Neural cell (in vitro differentiated cells): ENCODE data around the gene PODXL2. TPM values are rescaled to one million over a fixed set of nuclear protein-coding genes. Genes with fewer than 3 reads are reported as not detected.

Experiments used
- H2AFZ ChIP-seq: fragments of 200-600, 300-800 bp; sonication (generic), shearing (Covaris generic); 2 replicates; pipeline ENCODE4 v1.6.0; 2014; ENCODE audit warnings: low read depth, mild to moderate bottlenecking, antibody characterized with exemption, low read length, moderate library complexity
- H3F3A ChIP-seq: fragments of 200-600 bp; shearing (Covaris generic); 2 replicates; pipeline ENCODE4 v1.6.1; 2016; ENCODE audit warnings: mild to moderate bottlenecking, moderate library complexity, mixed read lengths, antibody characterized with exemption, low read length; ENCODE audit not compliant: insufficient read depth, poor library complexity, severe bottlenecking
- H3K27ac ChIP-seq: fragments of 200-600, 300-800 bp; sonication (generic), shearing (Covaris generic); 2 replicates; pipeline ENCODE4 v1.5.1; 2014; ENCODE audit warnings: mild to moderate bottlenecking, low read length, moderate library complexity
- H3K27me3 ChIP-seq: fragments of 300-800, 200-600 bp; sonication (generic), shearing (Covaris generic); 2 replicates; pipeline ENCODE4 v1.6.0; 2014; ENCODE audit warnings: mild to moderate bottlenecking, low read depth, low read length, moderate library complexity; ENCODE audit not compliant: insufficient read depth
- H3K36me3 ChIP-seq: fragments of 300-800, 200-600 bp; sonication (generic), shearing (Covaris generic); 2 replicates; pipeline ENCODE4 v1.5.1; 2014; ENCODE audit warnings: mild to moderate bottlenecking, antibody characterized with exemption, low read length, moderate library complexity; ENCODE audit not compliant: insufficient read depth
- H3K4me2 ChIP-seq: fragments of 300-800, 200-600 bp; sonication (generic), shearing (Covaris generic); 2 replicates; pipeline ENCODE4 v1.6.0; 2014; ENCODE audit warnings: mild to moderate bottlenecking, low read length
- H3K4me3 ChIP-seq: fragments of 300-800, 200-600 bp; sonication (generic), shearing (Covaris generic); 2 replicates; pipeline ENCODE4 v1.5.1; 2014; ENCODE audit warnings: mild to moderate bottlenecking, low read length, moderate library complexity
- H3K79me2 ChIP-seq: fragments of 200-600 bp; shearing (Covaris generic); replicated peaks from 2 replicates; pipeline ENCODE4 v1.6.0; 2014; ENCODE audit warnings: mild to moderate bottlenecking, low read length, moderate library complexity; ENCODE audit not compliant: insufficient read depth
- H3K9ac ChIP-seq: fragments of 300-800, 200-600 bp; sonication (generic), shearing (Covaris generic); 2 replicates; pipeline ENCODE4 v1.6.1; 2016; ENCODE audit warnings: mild to moderate bottlenecking, low read length, mixed read lengths
- H3K9me2 ChIP-seq: fragments of 200-600 bp; shearing (Covaris generic); 2 replicates; pipeline ENCODE4 v1.6.1; 2016; ENCODE audit warnings: mild to moderate bottlenecking, low read length, mixed read lengths; ENCODE audit not compliant: insufficient read depth
- H3K9me3 ChIP-seq: fragments of 200-600, 300-800 bp; sonication (generic), shearing (Covaris generic); 2 replicates; pipeline ENCODE4 v1.6.1; 2016; ENCODE audit warnings: mild to moderate bottlenecking, mixed run types, low read length, moderate library complexity, mixed read lengths
- H4K20me1 ChIP-seq: fragments of 200-600 bp; shearing (Covaris generic); 2 replicates; pipeline ENCODE4 v1.6.1; 2016; ENCODE audit warnings: mild to moderate bottlenecking, mixed run types; ENCODE audit not compliant: insufficient read depth
- CTCF ChIP-seq: fragments of 450-650 bp; IDR thresholded peaks from 2 replicates; pipeline ENCODE4 v1.5.1; 2014; ENCODE audit warnings: antibody characterized with exemption, mild to moderate bottlenecking, moderate library complexity; ENCODE audit not compliant: poor library complexity, severe bottlenecking
- EP300 ChIP-seq: fragments of 450-650 bp; conservative IDR thresholded peaks from 2 replicates; pipeline ENCODE4 v1.6.1; 2014; ENCODE audit warnings: antibody characterized with exemption, mild to moderate bottlenecking, moderate library complexity; ENCODE audit not compliant: poor library complexity, severe bottlenecking
- EZH2 ChIP-seq: fragments of 200-600, 300-800 bp; shearing (Covaris generic), sonication (generic); IDR thresholded peaks from 2 replicates; pipeline ENCODE4 v1.6.1; 2014; ENCODE audit warnings: antibody characterized with exemption, low read length, borderline replicate concordance, mild to moderate bottlenecking; ENCODE audit not compliant: insufficient read depth, poor library complexity, severe bottlenecking
- MXI1 ChIP-seq: fragments of 450-650 bp; conservative IDR thresholded peaks from 2 replicates; pipeline ENCODE4 v1.6.1; 2014; ENCODE audit warnings: antibody characterized with exemption, mild to moderate bottlenecking; ENCODE audit not compliant: poor library complexity, severe bottlenecking
- POLR2AphosphoS5 ChIP-seq: IDR thresholded peaks from 2 replicates; pipeline ENCODE4 v1.6.1; 2012
- RAD21 ChIP-seq: fragments of 450-650 bp; conservative IDR thresholded peaks from 2 replicates; pipeline ENCODE4 v1.6.1; 2014; ENCODE audit warnings: antibody characterized with exemption, mild to moderate bottlenecking, moderate library complexity
- REST ChIP-seq: IDR thresholded peaks from 2 replicates; pipeline ENCODE4 v1.6.1; 2012; ENCODE audit warnings: borderline replicate concordance
- SMC3 ChIP-seq: fragments of 450-650 bp; conservative IDR thresholded peaks from 2 replicates; pipeline ENCODE4 v1.6.1; 2014; ENCODE audit warnings: antibody characterized with exemption, mild to moderate bottlenecking, moderate library complexity; ENCODE audit not compliant: poor library complexity
- TAF1 ChIP-seq: IDR thresholded peaks from 2 replicates; pipeline ENCODE4 v1.6.1; 2012; ENCODE audit warnings: low read depth
- polyA plus RNA-seq: library from polyadenylated mRNA; depleted of rRNA; stranded (reverse); fragments of >200 nt; gene quantifications from 2 replicates; pipeline ENCODE4 v1.2.3, GENCODE V29; 2014

The PODXL2 gene
- polyA plus RNA-seq, 1 donor from 2014 or later, result 266 TPM

GRCh38 chr3:127678611-127679533 is 49.9 kb downstream of the PODXL2 start:
- Histone ChIP-seq H3K27me3 (no peaks in the 10 kb centered on the region), H3K79me2 (no peaks in the 10 kb centered on the region), H4K20me1 (no peaks in the 10 kb centered on the region), H2AFZ (no peak overlapping the region), H3K27ac (no peak overlapping the region), H3K4me3 (no peak overlapping the region), H3K9me3 (no peaks in the 10 kb centered on the region), H3F3A (no peaks in the 10 kb centered on the region), H3K9ac (no peak overlapping the region), H3K9me2 (no peaks in the 10 kb centered on the region), H3K36me3 (no peaks in the 10 kb centered on the region), H3K4me2 (no peak overlapping the region)
- TF ChIP-seq TAF1, result no peak

GRCh38 chr3:127679534-127680145 is 50.7 kb downstream of the PODXL2 start:
- no peaks in the 10 kb centered on the region for H3K9me2 ChIP-seq
- TF ChIP-seq TAF1, result no peak
- H3K27ac ChIP-seq, result no peak overlapping the region
- H3K4me3 ChIP-seq, result no peak overlapping the region
- H3F3A ChIP-seq, result no peaks in the 10 kb centered on the region
- H2AFZ ChIP-seq, result no peak overlapping the region
- no peak overlapping the region for H3K9ac ChIP-seq
- H3K79me2 ChIP-seq, result no peaks in the 10 kb centered on the region
- no peak overlapping the region for H3K4me2 ChIP-seq
- H4K20me1 ChIP-seq, result no peaks in the 10 kb centered on the region
- no peaks in the 10 kb centered on the region for H3K9me3 ChIP-seq
- H3K27me3 ChIP-seq, result no peaks in the 10 kb centered on the region
- no peaks in the 10 kb centered on the region for H3K36me3 ChIP-seq

- no peaks in the 10 kb centered on the region for H3K9me3 ChIP-seq
- no peaks in the 10 kb centered on the region for H3F3A ChIP-seq
- no peak overlapping the region for H3K4me2 ChIP-seq
- no peaks in the 10 kb centered on the region for H3K27me3 ChIP-seq
- H3K36me3 ChIP-seq, result no peaks in the 10 kb centered on the region
- H3K27ac ChIP-seq, result no peak overlapping the region
- TF ChIP-seq MXI1, result no peak
- no peak for TF ChIP-seq EZH2
- no peak for TF ChIP-seq RAD21
- no peak for TF ChIP-seq POLR2AphosphoS5
- TF ChIP-seq EP300, result no peak
- TF ChIP-seq SMC3, result no peak
- TF ChIP-seq REST, result no peak
- TF ChIP-seq CTCF, result no peak
- no peak for TF ChIP-seq TAF1
- H2AFZ ChIP-seq, result no peak overlapping the region
- no peak overlapping the region for H3K4me3 ChIP-seq
- H4K20me1 ChIP-seq, result no peaks in the 10 kb centered on the region
- H3K9ac ChIP-seq, result no peak overlapping the region
- H3K9me2 ChIP-seq, result no peaks in the 10 kb centered on the region
- no peaks in the 10 kb centered on the region for H3K79me2 ChIP-seq
Observed at GRCh38 chr3:127680146-127680661, 51.2 kb downstream of the PODXL2 start.
